ENCODE results near the gene RFX2.

The RFX2 gene

DNA sequence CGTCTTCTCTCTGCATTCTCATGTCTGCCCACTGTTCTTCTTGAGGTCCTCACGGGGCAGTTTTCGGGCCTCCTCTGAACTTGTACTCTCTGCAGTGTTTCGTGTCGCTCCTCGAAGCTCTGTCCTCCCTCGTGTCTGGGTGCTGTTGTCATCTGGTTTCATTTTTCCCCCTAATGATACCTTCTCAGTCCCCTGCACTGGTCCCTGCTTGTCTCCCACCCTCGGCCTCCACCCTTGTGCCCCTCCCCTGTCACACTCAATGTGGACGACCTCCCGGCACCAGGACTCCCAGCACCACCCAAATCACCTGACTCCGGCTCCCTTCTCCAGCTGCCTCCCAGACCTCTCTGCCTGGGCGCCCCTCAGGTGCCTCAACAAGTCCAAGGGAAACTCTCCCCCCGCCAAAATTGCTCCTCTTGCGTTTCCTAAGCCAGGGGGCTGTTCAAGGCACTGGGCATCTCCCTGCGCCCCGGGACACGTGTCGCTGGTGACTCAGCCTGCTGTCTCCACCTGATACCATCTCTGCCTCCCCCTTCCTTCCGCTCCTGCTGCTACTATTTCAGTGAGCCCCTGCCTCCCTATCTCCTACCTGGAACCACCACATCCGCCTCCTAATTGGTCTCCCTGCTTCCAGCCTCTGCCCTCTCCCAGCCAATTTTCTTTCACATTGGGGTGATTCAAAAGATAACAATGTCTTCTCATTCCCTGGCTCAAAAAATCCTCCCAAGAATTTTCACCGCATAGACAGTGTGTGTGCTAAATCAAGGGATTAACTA lies 49.5 kb downstream of the RFX2 start:
- H3K4me3 ChIP-seq (replicated peaks; ENCODE audit: low read depth, low read length) = no peak overlapping the region
- DNase-seq (ENCODE audit: low read depth) = peak; percentile 23

DNA sequence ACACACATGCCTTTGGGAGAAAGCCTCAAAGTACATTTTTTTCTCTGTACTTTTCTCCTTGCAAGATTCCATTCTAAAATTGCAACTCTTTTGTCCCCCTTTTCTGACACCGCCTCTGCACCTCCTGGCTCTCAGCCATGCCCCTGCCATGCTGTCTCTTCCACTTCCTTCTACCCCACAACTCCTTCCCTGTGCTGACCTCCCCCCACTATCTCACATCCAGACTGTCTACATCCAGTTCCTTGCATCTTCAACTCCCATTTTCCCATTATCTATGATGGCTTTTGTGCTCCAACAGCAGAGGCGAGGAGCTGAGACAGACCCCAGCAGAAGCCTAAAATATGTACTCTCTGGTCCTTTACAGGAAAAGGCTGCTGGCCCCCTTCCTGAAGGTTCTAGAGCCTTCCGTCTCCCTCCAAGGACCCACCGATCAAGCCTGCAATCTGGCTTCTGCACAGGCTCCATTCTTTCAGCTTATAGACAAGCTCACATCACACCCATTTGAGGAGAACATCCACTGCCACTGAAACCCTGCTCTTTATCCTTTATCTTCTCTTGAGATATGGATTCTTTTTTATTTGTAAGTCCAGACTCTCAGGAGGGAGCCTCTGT lies 50.2 kb downstream of the RFX2 start:
- TF ChIP-seq, protein P1, sequence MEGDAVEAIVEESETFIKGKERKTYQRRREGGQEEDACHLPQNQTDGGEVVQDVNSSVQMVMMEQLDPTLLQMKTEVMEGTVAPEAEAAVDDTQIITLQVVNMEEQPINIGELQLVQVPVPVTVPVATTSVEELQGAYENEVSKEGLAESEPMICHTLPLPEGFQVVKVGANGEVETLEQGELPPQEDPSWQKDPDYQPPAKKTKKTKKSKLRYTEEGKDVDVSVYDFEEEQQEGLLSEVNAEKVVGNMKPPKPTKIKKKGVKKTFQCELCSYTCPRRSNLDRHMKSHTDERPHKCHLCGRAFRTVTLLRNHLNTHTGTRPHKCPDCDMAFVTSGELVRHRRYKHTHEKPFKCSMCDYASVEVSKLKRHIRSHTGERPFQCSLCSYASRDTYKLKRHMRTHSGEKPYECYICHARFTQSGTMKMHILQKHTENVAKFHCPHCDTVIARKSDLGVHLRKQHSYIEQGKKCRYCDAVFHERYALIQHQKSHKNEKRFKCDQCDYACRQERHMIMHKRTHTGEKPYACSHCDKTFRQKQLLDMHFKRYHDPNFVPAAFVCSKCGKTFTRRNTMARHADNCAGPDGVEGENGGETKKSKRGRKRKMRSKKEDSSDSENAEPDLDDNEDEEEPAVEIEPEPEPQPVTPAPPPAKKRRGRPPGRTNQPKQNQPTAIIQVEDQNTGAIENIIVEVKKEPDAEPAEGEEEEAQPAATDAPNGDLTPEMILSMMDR (IDR thresholded peaks at IDR 0.05; ENCODE audit: low read length, missing control alignments) = no peak
- no peak for DNase-seq (ENCODE audit: low read depth)
- no peak overlapping the region for H3K4me3 ChIP-seq (replicated peaks; ENCODE audit: low read depth, low read length)

More for the DNA sequence above, 49.5 kb downstream of the RFX2 start:
- TF ChIP-seq, protein P1 (IDR thresholded peaks at IDR 0.05; ENCODE audit: low read length, missing control alignments) = no peak

DNA sequence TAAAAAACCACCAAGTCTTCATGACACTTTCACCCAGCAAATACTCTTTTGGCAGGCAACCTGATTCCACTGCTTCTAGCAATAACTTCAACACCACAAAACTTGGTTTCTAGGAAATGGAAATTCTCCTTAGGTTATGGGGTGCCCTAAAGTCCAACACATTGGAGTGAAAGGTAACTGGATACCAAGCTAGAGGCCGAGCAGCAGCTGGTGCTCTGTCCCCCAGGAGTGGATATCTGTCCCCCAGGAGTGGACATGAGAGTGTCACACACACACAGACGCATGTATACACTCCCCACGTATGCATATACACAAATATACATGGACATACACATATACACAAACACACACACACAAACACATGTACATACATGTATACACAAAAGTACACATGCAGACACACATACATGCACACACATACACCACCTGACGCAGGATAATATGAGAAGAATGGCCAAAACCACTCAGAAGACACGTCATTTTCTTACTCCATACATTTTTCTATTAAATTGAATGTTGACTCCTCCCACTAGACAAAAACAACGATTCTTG lies 50.8 kb downstream of the RFX2 start:
- TF ChIP-seq, protein P1 (IDR thresholded peaks at IDR 0.05; ENCODE audit: low read length, missing control alignments) = no peak
- H3K4me3 ChIP-seq (replicated peaks; ENCODE audit: low read depth, low read length) = no peak overlapping the region
- DNase-seq (ENCODE audit: low read depth) = no peak

DNA sequence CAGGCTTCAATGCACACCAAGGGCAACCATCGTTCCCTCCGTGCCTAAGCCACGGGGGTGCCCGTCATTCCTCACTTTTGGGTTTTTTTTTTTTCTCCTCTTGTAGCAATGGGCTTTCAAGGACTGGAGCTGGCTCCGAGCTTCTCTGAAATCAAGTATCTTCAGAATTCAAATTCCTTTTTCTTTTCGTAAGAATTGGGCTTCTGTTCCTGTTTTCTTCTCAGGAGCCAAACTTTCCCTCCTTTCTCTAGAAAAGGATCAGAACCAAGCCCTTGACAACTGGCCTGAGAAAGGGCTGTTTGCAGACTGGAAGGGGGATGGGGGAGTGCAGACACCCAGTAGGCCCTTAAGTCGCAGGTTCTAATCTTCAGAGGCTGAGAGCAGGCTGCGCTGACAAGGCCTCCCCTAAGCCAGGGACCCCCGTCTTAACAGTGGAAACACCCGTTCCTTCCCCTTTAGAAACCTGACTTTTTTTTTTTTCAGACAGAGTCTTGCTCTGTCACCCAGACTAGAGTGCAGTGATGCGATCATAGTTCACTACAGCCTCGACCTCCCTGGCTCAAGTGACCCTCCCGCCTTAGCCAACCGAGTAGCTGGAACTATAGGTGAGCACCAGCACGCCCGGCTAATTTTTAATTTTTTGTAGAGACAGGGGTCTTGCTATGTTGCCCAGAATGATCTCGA lies 51.6 kb downstream of the RFX2 start:
- DNase-seq (ENCODE audit: low read depth) = no peak
- no peak overlapping the region for H3K4me3 ChIP-seq (replicated peaks; ENCODE audit: low read depth, low read length)
- TF ChIP-seq, protein P1 (IDR thresholded peaks at IDR 0.05; ENCODE audit: low read length, missing control alignments) = no peak

DNA sequence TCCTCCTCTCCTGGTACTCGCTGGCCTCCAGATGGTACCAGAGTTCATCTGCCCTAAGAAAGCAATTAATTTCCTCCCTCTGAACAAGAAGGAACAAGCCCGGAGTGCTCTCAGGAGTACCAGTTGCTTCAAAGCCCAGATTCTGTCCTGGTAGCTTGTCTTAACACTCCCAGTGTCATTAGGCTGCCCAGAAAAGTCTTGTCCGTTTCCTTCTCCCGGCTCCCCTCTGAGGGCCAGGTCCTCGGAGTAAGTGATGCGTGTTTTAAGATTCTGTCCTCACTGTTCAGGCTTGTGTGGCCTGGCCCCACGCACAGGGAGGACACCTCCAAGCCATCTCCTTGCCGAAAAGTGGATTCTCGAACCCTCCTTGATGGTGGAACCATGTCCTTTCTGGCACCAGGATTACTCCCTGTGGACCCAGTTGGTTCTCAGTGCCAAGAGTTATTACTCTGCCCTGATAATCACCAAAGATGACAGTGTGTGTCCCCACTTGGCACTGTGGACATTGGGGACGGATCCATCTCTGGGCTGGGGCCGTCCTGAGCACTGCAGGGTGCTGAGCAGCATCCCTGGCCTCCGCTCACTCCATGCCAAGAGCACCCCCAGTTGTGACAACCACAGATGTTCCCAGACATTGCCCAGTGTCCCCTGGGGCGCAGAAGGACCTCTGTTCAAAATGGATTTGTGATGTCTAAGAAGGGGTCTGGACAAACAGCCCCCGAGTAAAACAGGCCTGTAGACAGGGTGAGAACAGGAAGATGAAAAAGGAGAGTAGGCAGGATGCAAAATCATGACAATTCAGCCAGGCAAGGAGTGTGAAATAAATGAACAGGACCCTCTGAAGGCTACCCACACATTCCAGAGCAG lies 52.4 kb downstream of the RFX2 start:
- no peak overlapping the region for H3K4me3 ChIP-seq (replicated peaks; ENCODE audit: low read depth, low read length)
- DNase-seq (ENCODE audit: low read depth) = no peak
- TF ChIP-seq, protein P1 (IDR thresholded peaks at IDR 0.05; ENCODE audit: low read length, missing control alignments) = no peak
